Ishikawa (cell line): ENCODE measurements around the gene HTRA3.

Experiments used
- CEBPB ChIP-seq: IDR thresholded peaks from 2 replicates; pipeline ENCODE4 v1.6.1; 2012
- CREB1 ChIP-seq: IDR thresholded peaks from 2 replicates; pipeline ENCODE4 v1.6.1; 2012; ENCODE audit warnings: low read depth
- EGR1 ChIP-seq: IDR thresholded peaks from 2 replicates; pipeline ENCODE4 v1.6.1; 2012
- EP300 ChIP-seq: IDR thresholded peaks from 2 replicates; pipeline ENCODE4 v1.6.1; 2012; ENCODE audit warnings: borderline replicate concordance
- FOXM1 ChIP-seq: IDR thresholded peaks from 2 replicates; pipeline ENCODE4 v1.6.1; 2012; ENCODE audit warnings: low read depth, borderline replicate concordance
- MAX ChIP-seq: IDR thresholded peaks from 2 replicates; pipeline ENCODE4 v1.6.1; 2012
- RAD21 ChIP-seq: IDR thresholded peaks from 2 replicates; pipeline ENCODE4 v1.6.1; 2012; ENCODE audit warnings: low read depth
- REST ChIP-seq: IDR thresholded peaks from 2 replicates; pipeline ENCODE4 v1.6.1; 2012; ENCODE audit warnings: low read depth, mild to moderate bottlenecking
- TAF1 ChIP-seq: IDR thresholded peaks from 2 replicates; pipeline ENCODE4 v1.6.1; 2012; ENCODE audit warnings: low read depth, mild to moderate bottlenecking
- TEAD4 ChIP-seq: IDR thresholded peaks from 2 replicates; pipeline ENCODE4 v1.6.1; 2012
- USF1 ChIP-seq: IDR thresholded peaks from 2 replicates; pipeline ENCODE4 v1.6.1; 2012
- ZBTB7A ChIP-seq: IDR thresholded peaks from 2 replicates; pipeline ENCODE4 v1.6.1; 2012; ENCODE audit warnings: low read depth

GRCh38 chr4:8257854-8258253 is 11.7 kb upstream of the HTRA3 start:
- no peak for TF ChIP-seq TAF1
- no peak for TF ChIP-seq FOXM1
- TF ChIP-seq EP300 = no peak
- TF ChIP-seq ZBTB7A = no peak
- no peak for TF ChIP-seq REST
- no peak for TF ChIP-seq EGR1
- no peak for TF ChIP-seq RAD21
- TF ChIP-seq USF1 = no peak
- TF ChIP-seq CREB1 = no peak
- no peak for TF ChIP-seq MAX
- TF ChIP-seq TEAD4 = no peak
- TF ChIP-seq CEBPB = no peak
